Activated naive CD8-positive, alpha-beta T cell treated with anti-CD3 and anti-CD28 coated beads, Interleukin-2, amount 10 ng/mL, durations not matched to agents 7 days and 5 days (primary cell): ENCODE results near the gene ARMC8. TPM values are rescaled to one million over a fixed set of nuclear protein-coding genes. Genes with fewer than 3 reads are reported as not detected.

Source experiments
- ATAC-seq: fragments of 150-1000 bp; cut with Tn5 transposase; one replicate; pipeline ENCODE4 v1.10.0; 2021; ENCODE audit warnings: low read depth, moderate library complexity
- POLR2A ChIA-PET: fragments of 350-600 bp; sonication (Branson Sonifier 250); formaldehyde crosslinking; loops from one replicate; lab custom pipeline; 2021; ENCODE audit warnings: antibody characterized with exemption; lab: Charles Lee
- DNase-seq: peaks from one replicate; pipeline ENCODE4 v3.0.0; 2021
- H3K27ac Mint-ChIP-seq: one replicate; pipeline ENCODE4 v1.8.0; 2022; ENCODE audit warnings: mild to moderate bottlenecking, mixed read lengths
- H3K27me3 Mint-ChIP-seq: one replicate; pipeline ENCODE4 v1.8.0; 2022; ENCODE audit warnings: mild to moderate bottlenecking, moderate library complexity, mixed read lengths
- H3K36me3 Mint-ChIP-seq: one replicate; pipeline ENCODE4 v1.8.0; 2021; ENCODE audit warnings: mild to moderate bottlenecking, mixed read lengths
- H3K4me1 Mint-ChIP-seq: one replicate; pipeline ENCODE4 v1.8.0; 2021; ENCODE audit warnings: mixed read lengths
- H3K4me3 Mint-ChIP-seq: one replicate; pipeline ENCODE4 v1.8.0; 2022; ENCODE audit warnings: mild to moderate bottlenecking, moderate library complexity, mixed read lengths
- H3K9me3 Mint-ChIP-seq: one replicate; pipeline ENCODE4 v1.8.0; 2021; ENCODE audit warnings: mixed read lengths
- total RNA-seq, 2 experiments: library from RNA; stranded (reverse); gene quantifications; one replicate each; pipeline ENCODE4 v1.2.3, GENCODE V29; 2021

ARMC8 gene
- total RNA-seq, 2 experiments from 2014 or later: 53.1 to 60.9 TPM

DNA sequence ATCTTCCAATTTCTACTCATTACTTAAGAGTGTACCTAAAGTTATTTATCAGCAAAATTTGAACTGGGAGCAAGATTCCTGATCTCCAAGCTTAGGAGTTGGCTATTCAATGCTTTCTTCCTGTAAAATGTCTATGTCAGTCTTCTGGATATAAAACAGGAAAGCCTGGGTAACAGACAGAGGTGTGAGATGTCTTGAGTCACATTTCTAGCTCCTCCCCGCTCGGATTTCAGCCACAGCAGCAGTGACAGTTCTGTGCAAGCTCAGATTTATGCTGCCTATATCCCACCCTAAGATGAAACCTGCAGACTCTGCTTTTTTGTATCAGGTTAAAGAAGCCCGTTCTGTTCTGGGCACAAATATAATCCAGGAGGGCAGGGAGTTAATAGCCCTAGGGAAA is 2.1 kb upstream of the ARMC8 start:
- no peak overlapping the region for H3K4me3 Mint-ChIP-seq
- no peaks in the 10 kb centered on the region for H3K36me3 Mint-ChIP-seq
- POLR2A ChIA-PET: interaction anchor here (1.4 kb wide), 1 partner anchor 10 kb away, joined by 6 read pairs; the partner anchor contains the start of gene DBR1
- DNase-seq (no peak), ATAC-seq (no peak)
- H3K9me3 Mint-ChIP-seq: no peaks in the 10 kb centered on the region
- H3K27me3 Mint-ChIP-seq: peaks cover 19% of the 10 kb centered on the region
- peaks cover 26% of the 10 kb centered on the region for H3K4me1 Mint-ChIP-seq
- no peak overlapping the region for H3K27ac Mint-ChIP-seq

DNA sequence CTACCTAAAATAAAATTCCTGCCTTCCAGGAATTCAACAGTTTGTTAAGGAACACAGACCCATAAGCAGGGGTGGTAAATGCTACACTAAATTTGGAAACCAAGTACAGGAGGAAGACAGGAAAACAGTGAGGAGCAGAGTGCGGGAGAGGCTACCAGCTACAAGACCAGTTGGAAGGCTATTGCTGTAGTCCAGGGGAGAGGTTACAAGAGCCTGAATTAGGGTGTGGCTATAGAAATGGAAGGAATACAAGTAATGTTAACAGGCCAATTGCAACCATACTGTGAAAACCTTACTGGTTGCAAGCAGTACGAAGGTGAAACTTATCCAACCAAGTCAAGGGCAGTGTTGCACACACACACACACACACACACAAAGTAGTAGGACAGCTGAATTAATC is 880 bp upstream of the ARMC8 start:
- Mint-ChIP-seq H3K27me3 (peaks cover 19% of the 10 kb centered on the region), H3K9me3 (no peaks in the 10 kb centered on the region), H3K27ac (peak overlapping the region; percentile 66), H3K4me1 (peaks cover 30% of the 10 kb centered on the region), H3K36me3 (peaks cover 3% of the 10 kb centered on the region), H3K4me3 (peak overlapping the region; percentile 96)
- POLR2A ChIA-PET: interaction anchor here (1.1 to 1.9 kb wide), 5 partner anchors 12 to 164 kb away, joined by 3 to 14 read pairs (median 4); partner anchors contain the start of genes DBR1 and NME9
- ATAC-seq (no peak), DNase-seq (no peak)

DNA sequence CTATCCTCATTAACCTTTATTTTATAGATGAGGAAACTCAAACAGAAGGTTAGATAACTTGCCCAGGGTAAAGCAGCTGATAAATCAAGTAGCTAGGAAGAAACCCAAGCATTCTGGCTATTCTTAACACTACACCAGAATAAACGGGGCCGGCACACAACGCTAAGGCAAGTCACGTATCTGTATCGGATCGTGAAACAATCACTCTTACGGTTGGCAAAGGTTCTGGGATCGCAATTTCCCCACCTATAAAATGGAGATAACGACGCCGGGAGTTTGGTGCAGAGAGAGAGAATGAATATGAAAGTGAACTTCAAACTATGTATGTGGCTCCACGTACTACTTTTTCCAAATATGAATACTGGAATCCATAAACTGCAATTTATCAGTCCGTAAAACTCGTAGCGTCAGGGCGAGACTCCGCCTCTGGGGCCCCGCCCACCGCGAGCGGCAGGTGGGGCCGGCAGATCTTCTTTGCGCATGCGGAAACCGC is 252 bp upstream of the ARMC8 start:
- DNase-seq (peak; percentile 91), ATAC-seq (peak; percentile 44)
- Mint-ChIP-seq H3K36me3 (peaks cover 9% of the 10 kb centered on the region), H3K4me1 (peaks cover 33% of the 10 kb centered on the region), H3K27me3 (peaks cover 18% of the 10 kb centered on the region), H3K9me3 (no peaks in the 10 kb centered on the region), H3K4me3 (peak overlapping the region; percentile 96), H3K27ac (peak overlapping the region; percentile 98)
- POLR2A ChIA-PET: interaction anchor here (0.7 to 2.2 kb wide), 7 partner anchors 12 to 248 kb away, joined by 3 to 24 read pairs (median 4); partner anchors contain the start of genes DBR1, ESYT3 and NME9

- DNase-seq (no peak), ATAC-seq (peak; percentile 17)
- Mint-ChIP-seq H3K27me3 (peaks cover 14% of the 10 kb centered on the region), H3K4me1 (peaks cover 33% of the 10 kb centered on the region), H3K27ac (peak overlapping the region; percentile 98), H3K36me3 (peaks cover 9% of the 10 kb centered on the region), H3K4me3 (peak overlapping the region; percentile 96), H3K9me3 (no peaks in the 10 kb centered on the region)
- POLR2A ChIA-PET: interaction anchor here (0.7 to 2.2 kb wide), 4 partner anchors 13 to 1280 kb away, joined by 4 to 24 read pairs (median 10); partner anchors contain the start of genes DBR1, ESYT3 and NME9
These were observed 1.1 kb downstream of the ARMC8 start for GRCh38 chr3:138188013-138188730.

- Mint-ChIP-seq H3K9me3 (no peaks in the 10 kb centered on the region), H3K4me1 (peaks cover 21% of the 10 kb centered on the region), H3K36me3 (peaks cover 18% of the 10 kb centered on the region), H3K27ac (no peak overlapping the region), H3K27me3 (no peaks in the 10 kb centered on the region), H3K4me3 (no peak overlapping the region)
- ATAC-seq: no peak
- POLR2A ChIA-PET: no interaction called here
- no peak for DNase-seq
These were observed 8.4 kb downstream of the ARMC8 start for GRCh38 chr3:138195481-138195880.

DNA sequence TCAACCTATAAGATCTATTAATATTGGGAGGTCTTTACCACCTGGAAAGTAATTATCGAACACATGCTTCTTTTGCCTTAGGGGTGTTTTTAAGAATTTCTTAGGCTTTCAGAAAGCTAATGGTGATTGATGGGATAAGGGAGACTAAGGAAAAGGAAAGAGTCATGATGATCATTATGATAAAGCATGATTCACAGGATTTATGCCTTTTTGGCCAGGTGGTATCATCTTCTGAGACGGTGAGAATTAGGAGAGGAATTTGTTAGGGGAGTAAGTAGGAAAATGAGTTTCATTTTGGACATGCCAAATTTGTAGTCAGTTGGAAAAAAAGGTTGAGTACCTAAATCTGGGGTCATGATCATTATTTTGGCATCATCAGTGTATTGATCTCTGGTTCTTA is 8.9 kb downstream of the ARMC8 start:
- Mint-ChIP-seq H3K4me3 (no peak overlapping the region), H3K36me3 (peaks cover 14% of the 10 kb centered on the region), H3K27me3 (no peaks in the 10 kb centered on the region), H3K27ac (no peak overlapping the region), H3K4me1 (peaks cover 18% of the 10 kb centered on the region), H3K9me3 (no peaks in the 10 kb centered on the region)
- POLR2A ChIA-PET: no interaction called here
- DNase-seq (no peak), ATAC-seq (no peak)

DNA sequence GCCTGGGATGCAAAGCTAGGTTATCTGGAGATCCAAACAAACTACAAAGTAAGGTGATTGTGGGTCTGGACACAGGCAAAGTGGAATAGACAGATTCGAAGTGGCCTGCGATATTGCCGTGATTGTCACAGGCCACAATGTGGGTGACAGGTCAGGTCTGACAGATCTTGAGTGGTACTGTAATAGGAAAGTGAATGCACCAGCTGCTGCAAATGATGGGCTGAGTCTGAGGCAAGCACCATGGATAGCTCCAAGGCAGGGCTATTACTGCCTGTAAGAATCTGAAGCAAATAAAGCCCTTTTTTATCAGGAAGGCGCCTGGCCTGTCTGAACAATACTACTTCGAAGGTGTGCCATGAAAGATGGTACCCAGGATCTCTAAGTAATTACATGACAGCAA is 10.0 kb downstream of the ARMC8 start:
- Mint-ChIP-seq H3K4me1 (peaks cover 17% of the 10 kb centered on the region), H3K27me3 (no peaks in the 10 kb centered on the region), H3K36me3 (peaks cover 13% of the 10 kb centered on the region), H3K9me3 (no peaks in the 10 kb centered on the region), H3K4me3 (no peak overlapping the region), H3K27ac (no peak overlapping the region)
- no peak for ATAC-seq
- POLR2A ChIA-PET: no interaction called here
- DNase-seq: no peak

GRCh38 chr3:138197524-138197923 is 10.4 kb downstream of the ARMC8 start:
- no peaks in the 10 kb centered on the region for H3K27me3 Mint-ChIP-seq
- DNase-seq: no peak
- no peak overlapping the region for H3K4me3 Mint-ChIP-seq
- POLR2A ChIA-PET: no interaction called here
- no peak overlapping the region for H3K27ac Mint-ChIP-seq
- peaks cover 13% of the 10 kb centered on the region for H3K36me3 Mint-ChIP-seq
- peaks cover 17% of the 10 kb centered on the region for H3K4me1 Mint-ChIP-seq
- ATAC-seq: no peak
- no peaks in the 10 kb centered on the region for H3K9me3 Mint-ChIP-seq

- POLR2A ChIA-PET: no interaction called here
- no peaks in the 10 kb centered on the region for H3K27me3 Mint-ChIP-seq
- H3K9me3 Mint-ChIP-seq: no peaks in the 10 kb centered on the region
- no peak overlapping the region for H3K4me3 Mint-ChIP-seq
- peaks cover 27% of the 10 kb centered on the region for H3K4me1 Mint-ChIP-seq
- DNase-seq (no peak), ATAC-seq (no peak)
- H3K36me3 Mint-ChIP-seq: peaks cover 15% of the 10 kb centered on the region
- no peak overlapping the region for H3K27ac Mint-ChIP-seq
These were observed 12.8 kb downstream of the ARMC8 start for GRCh38 chr3:138199851-138200250.

GRCh38 chr3:138200424-138200823 is 13.3 kb downstream of the ARMC8 start:
- ATAC-seq (no peak), DNase-seq (no peak)
- Mint-ChIP-seq H3K4me1 (peaks cover 27% of the 10 kb centered on the region), H3K36me3 (peaks cover 18% of the 10 kb centered on the region), H3K27ac (no peak overlapping the region), H3K27me3 (no peaks in the 10 kb centered on the region), H3K9me3 (no peaks in the 10 kb centered on the region), H3K4me3 (no peak overlapping the region)
- POLR2A ChIA-PET: no interaction called here

GRCh38 chr3:138202945-138203701 is 16.0 kb downstream of the ARMC8 start:
- peaks cover 25% of the 10 kb centered on the region for H3K4me1 Mint-ChIP-seq
- H3K27me3 Mint-ChIP-seq: no peaks in the 10 kb centered on the region
- POLR2A ChIA-PET: no interaction called here
- no peak for ATAC-seq
- no peak overlapping the region for H3K4me3 Mint-ChIP-seq
- DNase-seq: no peak
- H3K36me3 Mint-ChIP-seq: peaks cover 25% of the 10 kb centered on the region
- H3K9me3 Mint-ChIP-seq: no peaks in the 10 kb centered on the region
- H3K27ac Mint-ChIP-seq: no peak overlapping the region

DNA sequence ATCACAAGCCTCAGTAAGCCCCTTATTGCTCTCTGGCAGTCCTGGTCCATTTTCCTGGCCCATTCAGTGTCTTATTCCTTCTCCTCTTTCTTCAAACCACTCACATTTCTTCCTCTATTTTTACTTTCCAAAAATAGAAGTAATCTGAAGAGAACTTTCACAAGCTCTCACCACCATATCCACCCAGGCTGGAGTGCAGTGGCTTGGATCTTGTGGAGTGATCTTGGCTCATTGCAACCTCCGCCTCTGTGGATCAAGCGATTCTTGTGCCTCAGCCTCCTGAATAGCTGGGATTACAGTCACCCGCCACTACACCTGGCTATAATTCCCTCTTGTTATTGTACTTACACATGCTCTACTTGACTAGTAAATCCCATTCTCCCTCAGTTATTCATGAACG is 16.8 kb downstream of the ARMC8 start:
- Mint-ChIP-seq H3K27me3 (no peaks in the 10 kb centered on the region), H3K36me3 (peaks cover 26% of the 10 kb centered on the region), H3K27ac (no peak overlapping the region), H3K4me1 (peaks cover 27% of the 10 kb centered on the region), H3K4me3 (no peak overlapping the region), H3K9me3 (no peaks in the 10 kb centered on the region)
- DNase-seq: no peak
- POLR2A ChIA-PET: no interaction called here
- no peak for ATAC-seq

DNA sequence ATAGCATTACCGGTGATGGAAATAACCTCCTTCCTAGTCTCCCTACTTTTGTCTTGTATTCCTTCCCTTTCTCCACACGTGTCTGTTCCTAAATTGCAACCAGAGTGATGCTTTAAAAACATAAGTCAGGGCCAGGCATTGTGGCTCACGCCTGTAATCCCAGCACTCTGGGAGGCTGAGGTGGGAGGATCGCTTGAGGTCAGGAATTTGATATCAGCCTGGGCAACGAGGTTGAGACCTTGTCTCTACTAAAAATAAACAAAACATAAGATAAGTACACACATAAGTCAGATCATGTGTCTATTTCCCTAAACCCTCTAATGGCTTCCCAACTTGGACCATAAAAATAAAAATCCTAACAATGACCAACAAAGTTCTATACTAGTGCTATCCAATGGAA is 18.4 kb downstream of the ARMC8 start:
- H3K36me3 Mint-ChIP-seq: peaks cover 26% of the 10 kb centered on the region
- peaks cover 16% of the 10 kb centered on the region for H3K4me1 Mint-ChIP-seq
- no peaks in the 10 kb centered on the region for H3K9me3 Mint-ChIP-seq
- no peak overlapping the region for H3K4me3 Mint-ChIP-seq
- H3K27ac Mint-ChIP-seq: peak overlapping the region; percentile 36
- POLR2A ChIA-PET: no interaction called here
- ATAC-seq: no peak
- DNase-seq: no peak
- H3K27me3 Mint-ChIP-seq: no peaks in the 10 kb centered on the region
